HEK293T (cell line): Measurements from ENCODE around the gene ACTRT2.

Source experiments
- ARNT ChIP-seq: fragments of 450-650 bp; IDR thresholded peaks from 2 replicates; pipeline ENCODE4 v1.6.1; 2017; ENCODE audit warnings: mild to moderate bottlenecking
- ELF4 ChIP-seq: fragments of 450-650 bp; IDR thresholded peaks from 2 replicates; pipeline ENCODE4 v1.6.1; 2017; ENCODE audit warnings: antibody characterized with exemption
- FOXK2 ChIP-seq: fragments of 450-650 bp; IDR thresholded peaks from 2 replicates; pipeline ENCODE4 v1.6.1; 2016; ENCODE audit warnings: mild to moderate bottlenecking
- L3MBTL2 ChIP-seq: fragments of 450-650 bp; conservative IDR thresholded peaks from 2 replicates; pipeline ENCODE4 v1.6.1; 2016; ENCODE audit warnings: mild to moderate bottlenecking
- LEF1 ChIP-seq: fragments of 450-650 bp; IDR thresholded peaks from 2 replicates; pipeline ENCODE4 v1.6.1; 2017; ENCODE audit warnings: mild to moderate bottlenecking, borderline replicate concordance
- NFRKB ChIP-seq: fragments of 450-650 bp; IDR thresholded peaks from 2 replicates; pipeline ENCODE4 v1.6.1; 2016; ENCODE audit warnings: mild to moderate bottlenecking, moderate library complexity
- SP1 ChIP-seq: fragments of 450-650 bp; IDR thresholded peaks from 2 replicates; pipeline ENCODE4 v1.6.1; 2017
- SUZ12 ChIP-seq: fragments of 450-650 bp; IDR thresholded peaks from 2 replicates; pipeline ENCODE4 v1.6.1; 2016; ENCODE audit warnings: mild to moderate bottlenecking
- ZNF384 ChIP-seq: fragments of 450-650 bp; IDR thresholded peaks from 2 replicates; pipeline ENCODE4 v1.6.1; 2016

- no peak for TF ChIP-seq SP1
- no peak for TF ChIP-seq FOXK2
- no peak for TF ChIP-seq SUZ12
- no peak for TF ChIP-seq ELF4
- no peak for TF ChIP-seq L3MBTL2
- no peak for TF ChIP-seq ZNF384
- no peak for TF ChIP-seq ARNT
- no peak for TF ChIP-seq NFRKB
- no peak for TF ChIP-seq LEF1
Measured at GRCh38 chr1:3035563-3036446, 14.5 kb downstream of the ACTRT2 start.
